GM19452 (cell line): ENCODE measurements around the gene LCE1A.

Experiments used
- ATAC-seq: cut with Tn5 transposase; IDR thresholded peaks from one replicate; pipeline ENCODE4 v1.9.1; 2021; ENCODE audit not compliant: unreplicated experiment

LCE1A gene, protein sequence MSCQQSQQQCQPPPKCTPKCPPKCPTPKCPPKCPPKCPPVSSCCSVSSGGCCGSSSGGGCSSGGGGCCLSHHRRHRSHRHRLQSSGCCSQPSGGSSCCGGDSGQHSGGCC

DNA sequence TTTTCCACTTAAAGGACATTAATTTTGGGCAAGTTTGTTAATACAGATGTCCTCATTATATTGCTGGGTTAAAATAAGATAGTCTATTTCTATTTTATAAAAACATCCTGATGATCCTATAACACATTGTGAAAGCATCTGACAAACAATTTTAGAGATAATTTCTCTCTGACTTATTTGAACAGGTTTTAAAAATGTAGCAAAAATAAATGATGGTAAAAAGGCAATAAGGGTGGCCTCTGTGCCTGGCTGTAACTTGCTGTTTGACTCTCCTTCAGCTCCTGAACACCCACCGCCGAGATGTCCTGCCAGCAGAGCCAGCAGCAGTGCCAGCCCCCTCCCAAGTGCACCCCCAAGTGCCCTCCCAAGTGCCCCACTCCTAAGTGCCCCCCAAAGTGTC is at the start of gene LCE1A:
LCE1A (plus strand) TSS at position 301 of the 400 bp plus-strand sequence; CDS start at position 301, 0 bp downstream.
- ATAC-seq: no peak

DNA sequence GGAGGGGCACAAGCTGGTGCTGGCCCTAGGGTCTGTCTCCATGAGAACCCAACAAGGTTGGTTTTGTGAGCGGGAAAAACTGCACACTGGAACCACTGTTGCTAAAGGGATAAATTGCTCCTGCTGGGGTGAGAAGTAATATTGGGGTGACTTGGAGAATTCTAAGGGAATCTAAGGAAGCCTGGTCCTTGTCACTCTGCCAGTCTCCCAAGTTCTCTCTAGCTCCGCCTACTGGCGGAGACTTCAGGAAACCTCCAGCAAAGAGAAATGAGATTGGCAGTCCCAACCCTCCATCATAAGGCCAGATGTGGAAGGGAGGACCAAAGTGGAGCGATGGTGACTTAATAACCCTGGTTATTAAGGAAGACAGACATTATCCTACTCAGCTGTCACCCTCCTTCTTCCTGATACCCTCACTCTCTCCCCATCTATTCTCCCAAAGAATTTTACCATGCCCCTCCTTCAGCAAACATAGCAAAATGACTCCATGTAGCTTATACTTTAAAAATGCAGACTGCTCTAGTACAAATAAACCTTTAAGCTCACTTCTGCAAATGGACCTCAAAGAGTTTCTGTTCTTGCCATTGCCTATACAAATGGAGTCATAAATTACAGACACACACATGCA is 49.6 kb upstream of the LCE1A start:
- no peak for ATAC-seq

DNA sequence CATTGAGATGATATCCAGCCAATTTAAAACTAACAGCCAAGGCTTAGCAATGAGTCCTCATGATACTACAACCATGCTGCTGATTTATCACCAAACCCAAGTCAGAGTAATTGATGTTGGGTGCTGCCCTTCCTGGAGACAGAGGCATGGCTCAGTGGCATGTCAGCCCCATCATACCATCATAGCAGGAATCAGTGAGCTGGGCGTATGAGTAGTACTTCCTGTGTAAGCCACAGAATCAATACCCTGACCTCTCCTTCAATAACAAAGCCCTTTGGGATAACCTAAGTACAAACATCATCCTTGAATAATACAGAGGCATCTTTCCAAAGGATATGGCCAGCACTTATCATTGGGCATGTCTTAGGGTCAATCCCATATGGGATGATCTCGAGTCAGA is 44.2 kb upstream of the LCE1A start:
- no peak for ATAC-seq

DNA sequence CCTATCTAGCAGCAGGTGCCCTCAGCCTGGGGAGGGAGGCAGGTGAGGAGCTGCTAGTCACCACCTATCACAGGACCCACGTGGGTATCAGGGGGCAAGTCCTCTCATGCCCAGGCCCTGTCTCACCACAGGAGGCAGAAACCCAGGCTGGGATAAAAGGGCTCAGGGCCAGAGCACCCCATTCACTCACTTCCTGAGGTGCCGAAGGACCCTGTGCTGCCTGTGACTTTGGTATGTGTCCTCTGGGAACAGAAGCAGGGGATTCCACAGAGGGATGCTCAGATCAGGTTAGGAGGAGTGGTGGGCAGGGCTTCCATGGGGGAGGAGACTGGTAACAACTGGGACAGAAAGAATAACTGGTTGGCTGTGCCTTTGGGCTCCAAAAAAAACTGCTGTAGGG is 41.2 kb upstream of the LCE1A start, which contains the start of gene LCE1E:
LCE1E (plus strand) TSS at position 181 of the 400 bp plus-strand sequence. CDS start 1,043 bp downstream, outside the sequence.
- ATAC-seq: no peak

DNA sequence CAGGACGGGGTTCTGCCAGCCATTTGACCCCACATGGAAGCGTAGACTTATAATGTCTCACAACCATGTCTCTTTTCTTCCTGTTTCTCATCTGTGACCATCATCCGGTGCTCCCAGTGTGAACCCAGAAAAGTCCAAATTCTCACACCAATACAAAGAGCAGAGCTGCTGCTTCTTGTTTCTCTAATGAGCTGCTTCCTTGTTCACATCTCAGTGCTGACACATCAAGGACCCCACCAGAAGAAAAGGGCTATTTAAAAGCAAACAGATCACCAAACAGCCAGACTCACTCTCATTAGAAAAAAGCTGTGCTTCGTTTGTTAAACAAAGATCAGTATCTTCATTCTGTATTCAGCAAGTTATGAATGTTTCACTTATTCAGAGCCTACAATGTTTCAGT is 31.6 kb upstream of the LCE1A start:
- no peak for ATAC-seq

DNA sequence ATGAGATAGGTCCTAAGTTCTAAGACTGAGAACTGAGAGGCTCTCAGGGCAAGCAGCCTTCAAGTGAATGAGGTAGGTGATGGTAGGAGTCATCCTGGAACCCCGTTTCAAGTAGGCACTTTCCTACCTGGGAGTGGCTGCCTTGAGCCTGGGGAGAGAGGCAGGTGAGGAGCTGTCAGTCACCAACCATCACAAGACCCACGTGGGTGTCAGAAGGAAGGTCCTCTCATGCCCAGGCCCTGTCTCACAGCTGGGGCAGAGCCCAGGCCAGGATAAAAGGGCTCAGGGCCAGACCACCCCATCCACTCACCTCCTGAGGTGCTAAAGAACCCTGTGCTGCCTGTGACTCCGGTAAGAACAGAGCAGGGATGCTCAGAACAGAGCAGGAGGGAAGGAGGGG is 30.9 kb upstream of the LCE1A start, which contains the start of gene LCE1D:
LCE1D (plus strand) TSS at position 301 of the 400 bp plus-strand sequence. CDS start 1,074 bp downstream, outside the sequence.
- no peak for ATAC-seq

DNA sequence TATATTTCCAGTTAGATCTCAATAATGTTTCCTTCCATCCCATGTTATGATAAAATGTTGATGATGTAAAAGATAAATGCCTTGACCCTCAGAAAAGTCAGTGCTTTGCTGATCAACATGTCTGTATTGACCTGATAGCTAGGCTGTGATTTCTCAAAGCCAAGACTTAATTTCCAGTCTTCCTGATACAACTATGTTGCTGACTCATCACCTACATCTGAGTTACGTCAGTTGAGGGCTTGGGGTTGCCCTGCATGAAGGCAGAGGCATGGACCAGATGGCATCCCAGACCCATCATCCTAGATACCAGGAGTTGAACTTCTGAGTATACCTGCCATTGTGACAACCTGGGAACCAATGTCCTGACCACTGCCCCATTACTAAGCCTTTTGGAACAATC is 25.9 kb upstream of the LCE1A start:
- ATAC-seq: no peak

DNA sequence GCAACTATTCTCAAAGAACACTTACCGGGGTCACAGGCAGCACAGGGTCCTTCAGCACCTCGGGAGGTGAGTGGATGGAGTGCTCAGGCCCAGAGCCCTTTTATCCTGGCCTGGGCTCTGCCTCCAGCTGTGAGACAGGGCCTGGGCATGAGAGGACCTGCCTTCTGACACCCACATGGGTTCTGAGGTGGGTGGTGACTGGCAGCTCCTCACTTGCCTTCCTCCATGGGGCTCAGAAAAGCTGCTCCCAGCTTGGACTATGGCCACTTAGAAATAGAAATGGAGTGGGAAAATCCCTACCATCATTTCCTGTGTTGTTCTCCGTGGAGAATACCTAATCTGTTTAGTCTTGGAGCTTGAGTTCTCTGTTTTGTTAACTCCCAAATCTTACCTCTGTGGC is 20.7 kb upstream of the LCE1A start, which contains the start of gene LCE1C:
LCE1C (minus strand) TSS at position 76 of the 400 bp plus-strand sequence. CDS start 1,173 bp downstream, outside the sequence.
- no peak for ATAC-seq

DNA sequence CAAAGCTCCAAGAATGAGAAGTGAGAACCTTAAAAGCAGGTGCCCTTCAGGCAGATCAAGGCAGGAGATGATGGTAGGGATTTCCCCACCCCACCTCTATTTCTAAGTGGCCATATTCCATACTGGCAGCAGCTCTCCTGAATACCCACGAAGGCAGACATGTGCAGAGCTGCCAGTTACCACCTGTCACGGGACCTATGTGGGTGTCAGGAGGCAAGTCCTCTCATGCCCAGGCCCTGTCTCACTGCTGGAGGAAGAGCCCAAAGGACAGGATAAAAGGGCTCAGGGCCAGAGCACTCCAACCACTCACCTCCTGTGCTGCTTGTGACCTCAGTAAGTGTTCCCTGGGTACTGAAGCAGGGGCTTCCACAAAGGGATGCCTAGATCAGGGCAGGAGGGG is 16.2 kb upstream of the LCE1A start:
- ATAC-seq: no peak

DNA sequence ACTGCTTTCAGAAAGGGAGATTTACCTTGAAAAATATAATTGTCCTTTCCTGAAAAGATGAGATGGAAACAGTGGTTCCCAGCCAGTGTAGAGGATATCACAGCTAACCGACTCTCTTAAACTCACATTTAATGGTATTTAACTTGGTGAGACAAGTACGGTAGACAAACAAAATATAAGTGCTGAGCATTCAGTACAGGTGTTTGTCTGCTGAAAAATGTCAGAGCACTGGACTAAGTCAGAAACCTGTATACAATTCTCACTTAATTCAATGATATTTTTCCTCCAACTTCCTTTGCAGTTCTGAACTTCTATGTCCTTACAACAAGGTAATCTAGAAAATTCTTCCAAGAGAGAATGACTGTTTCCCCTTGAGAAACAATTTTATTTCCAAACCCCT is 15.6 kb upstream of the LCE1A start, which contains the start of gene LCE1B:
LCE1B (plus strand) TSS at position 301 of the 400 bp plus-strand sequence. CDS start 476 bp downstream, outside the sequence.
- ATAC-seq: no peak

DNA sequence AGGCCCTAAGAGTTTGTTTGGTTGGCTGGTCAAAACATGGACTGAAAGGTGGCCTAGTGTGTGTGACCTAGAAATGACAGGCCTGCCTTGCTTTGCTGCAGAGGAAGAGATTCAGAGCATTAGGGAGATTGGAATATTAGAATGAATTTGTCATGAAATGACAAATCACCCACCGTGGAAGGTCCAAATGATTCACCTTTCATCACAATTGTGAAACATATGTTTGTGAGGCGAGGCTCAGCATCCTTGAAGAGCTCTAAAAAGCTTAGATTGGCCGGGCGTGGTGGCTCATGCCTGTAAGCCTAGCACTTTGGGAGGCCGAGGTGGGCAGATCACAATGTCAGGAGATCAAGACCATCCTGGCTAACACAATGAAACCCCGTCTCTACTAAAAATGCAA is 10.0 kb upstream of the LCE1A start:
- no peak for ATAC-seq

DNA sequence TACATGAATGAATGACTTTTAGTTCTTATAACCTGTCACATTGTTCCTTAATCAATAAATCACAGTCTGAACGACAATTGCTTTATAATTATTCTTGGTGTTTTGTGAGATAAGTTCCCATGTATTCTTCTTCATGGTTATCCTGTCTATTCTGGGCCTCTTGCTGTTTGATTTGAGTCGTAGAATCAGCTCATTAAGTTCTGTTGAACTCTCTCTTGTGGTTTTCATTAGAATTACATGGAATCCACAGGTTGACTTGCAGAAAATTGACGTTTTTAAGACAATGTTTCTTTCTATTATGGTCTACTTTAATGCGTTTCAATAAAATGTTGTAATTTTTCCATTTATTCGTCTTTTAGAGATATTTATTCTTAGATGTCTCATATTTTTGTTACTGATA is 4.0 kb upstream of the LCE1A start:
- ATAC-seq: no peak

DNA sequence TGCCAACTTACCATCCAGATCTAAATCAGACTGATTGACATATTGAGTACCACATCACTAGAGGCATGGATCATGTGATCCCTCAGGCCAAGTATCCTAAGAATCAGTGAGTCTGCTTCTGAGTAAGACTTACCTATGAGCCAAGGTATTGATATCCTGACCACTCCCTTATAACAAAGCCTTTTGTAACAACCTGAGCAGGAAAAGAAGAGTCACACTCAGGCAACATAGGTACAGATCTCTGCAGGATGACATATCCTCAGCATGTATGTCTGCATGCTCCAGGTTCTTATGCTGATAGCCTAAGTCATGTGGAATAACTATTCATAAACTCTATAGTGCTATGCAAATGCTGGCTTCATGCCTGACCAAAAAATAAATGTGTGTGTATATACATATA is 2.3 kb upstream of the LCE1A start:
- ATAC-seq: no peak

DNA sequence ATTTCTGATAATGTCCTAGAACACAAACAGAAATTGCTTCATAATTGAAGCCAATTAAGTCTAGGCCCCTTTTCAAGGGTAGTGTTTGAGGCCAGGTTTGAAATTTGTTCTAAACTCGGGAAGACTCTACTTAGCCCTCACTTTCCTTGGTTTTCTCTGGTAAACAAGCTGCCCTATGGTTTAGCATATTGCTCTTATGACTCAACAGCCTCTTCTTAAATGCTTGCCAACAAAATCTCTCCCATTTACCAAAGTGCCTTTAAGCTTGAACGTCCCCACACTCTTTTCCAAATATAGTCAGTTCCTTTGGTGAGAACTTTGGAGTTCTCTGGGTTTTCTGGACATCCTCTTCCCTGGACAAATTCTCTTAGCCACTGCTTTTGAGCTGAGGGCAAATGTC is 9.6 kb downstream of the LCE1A start:
- ATAC-seq: no peak

DNA sequence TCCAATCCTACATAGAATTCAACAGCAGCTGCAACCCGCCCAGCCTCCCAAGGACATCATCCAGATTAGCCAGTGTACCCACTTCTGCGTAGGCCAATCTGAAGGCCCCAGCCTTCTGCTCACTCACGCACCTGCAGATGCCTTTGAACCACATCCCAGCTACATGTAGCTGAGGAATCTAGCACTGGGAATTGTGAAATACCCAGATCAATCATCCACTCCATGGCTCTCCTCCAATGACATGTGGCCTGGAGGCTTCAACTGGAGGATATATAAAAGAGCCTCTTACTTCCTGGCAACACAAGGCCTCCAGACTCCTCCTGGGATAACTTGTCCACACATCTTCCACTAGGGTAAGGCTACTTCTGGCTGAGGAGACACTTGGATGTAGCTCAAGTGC is 15.3 kb downstream of the LCE1A start, which contains the start of gene LCE6A:
LCE6A (plus strand) TSS at position 301 of the 400 bp plus-strand sequence. CDS start 665 bp downstream, outside the sequence.
- ATAC-seq: no peak

DNA sequence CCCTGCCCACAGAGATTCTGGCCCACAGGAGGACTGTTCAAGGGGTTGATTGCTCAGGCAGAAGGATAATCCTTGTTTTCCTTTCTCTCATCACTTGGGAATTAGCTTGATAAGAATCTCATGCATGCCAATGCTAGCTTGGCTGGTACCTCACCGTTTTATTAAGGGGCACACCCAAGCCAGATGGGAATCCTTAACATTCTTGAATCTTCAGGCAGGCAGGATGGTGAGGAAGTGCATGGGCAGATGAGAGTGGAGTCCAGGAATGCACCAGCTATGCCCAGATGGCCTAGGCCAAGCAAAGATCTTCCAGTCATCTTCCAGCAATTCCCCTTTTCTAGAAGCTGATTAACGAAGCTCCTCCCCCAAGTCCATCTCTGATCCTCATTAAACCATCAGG is 28.4 kb downstream of the LCE1A start:
- ATAC-seq: no peak

DNA sequence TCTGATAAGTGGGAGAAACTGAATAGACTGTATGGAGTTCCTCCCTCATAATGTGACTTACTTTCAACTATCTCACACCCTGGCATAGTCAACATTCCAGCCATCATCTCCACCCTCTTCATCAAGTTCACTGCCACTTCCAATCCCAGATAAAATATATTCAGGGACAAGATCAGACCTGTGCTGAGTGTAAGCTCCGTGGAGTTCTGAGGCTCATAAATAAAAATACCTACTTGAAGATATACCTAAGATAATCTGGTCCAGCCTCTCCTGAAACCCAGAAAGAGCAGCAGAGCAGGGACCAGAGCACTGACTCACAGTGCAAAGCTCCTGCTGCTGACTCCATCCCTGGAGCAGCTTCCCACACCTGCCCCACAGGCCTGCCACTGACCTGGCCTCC is 30.8 kb downstream of the LCE1A start:
- ATAC-seq: no peak

DNA sequence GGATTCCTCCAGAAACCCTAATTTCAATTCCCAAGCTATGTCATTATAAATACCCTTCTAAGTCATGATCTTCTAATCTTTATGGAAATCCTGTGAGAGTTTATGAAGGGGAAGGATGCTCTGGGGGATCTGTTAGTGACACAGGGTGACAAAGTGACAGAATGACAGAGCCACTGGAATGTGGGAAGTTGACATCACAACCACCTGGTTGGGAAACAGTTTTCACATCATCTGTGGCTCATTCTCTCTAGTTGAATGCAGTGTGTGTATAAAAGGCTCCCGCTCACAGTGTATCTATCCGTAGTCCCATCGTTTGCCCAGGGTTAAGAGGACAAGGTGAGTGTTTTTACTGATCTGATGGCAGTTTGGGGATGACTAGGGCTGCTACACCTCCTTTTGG is 32.4 kb downstream of the LCE1A start, which contains the start of gene LCE7A:
LCE7A (plus strand) TSS at position 301 of the 400 bp plus-strand sequence. CDS start 702 bp downstream, outside the sequence.
- ATAC-seq: no peak

DNA sequence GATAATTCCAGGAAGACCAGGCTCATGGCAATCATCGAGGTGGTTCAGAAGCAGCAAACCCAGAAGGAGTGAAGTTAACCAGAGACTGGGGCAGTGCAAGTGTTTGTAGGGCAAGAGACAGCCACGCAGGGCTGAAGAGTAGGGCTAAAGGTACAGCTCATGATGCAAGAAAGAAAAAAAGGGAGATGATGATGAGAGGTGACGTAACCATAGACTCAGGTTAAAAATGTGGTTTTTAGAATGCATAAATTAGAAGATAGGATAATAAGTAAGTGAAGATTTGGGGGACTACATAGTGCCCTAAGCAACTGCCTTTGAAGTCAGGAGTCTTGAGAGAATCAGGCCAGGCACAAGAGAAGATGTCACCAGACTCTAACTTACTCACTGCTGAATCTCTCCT is 32.9 kb downstream of the LCE1A start:
- no peak for ATAC-seq

DNA sequence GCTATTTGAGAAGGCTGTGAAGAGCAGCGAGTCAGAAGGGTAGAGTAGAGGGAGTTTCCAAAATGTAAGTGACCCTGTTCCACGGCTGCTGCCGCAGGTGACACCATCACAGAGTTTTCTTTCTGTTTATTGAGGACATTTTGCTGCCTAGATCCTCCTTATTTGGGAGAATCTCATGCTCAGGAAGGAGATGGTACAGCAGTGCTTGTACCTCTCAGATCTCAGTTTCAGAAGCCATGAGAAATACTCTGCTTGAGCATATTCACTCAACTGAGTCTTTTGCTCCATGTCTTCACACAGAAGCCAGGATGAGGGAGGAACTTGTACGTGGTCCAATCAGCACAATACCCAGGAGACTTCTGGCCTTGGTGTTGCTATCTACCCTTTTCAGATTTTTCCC is 34.1 kb downstream of the LCE1A start:
- ATAC-seq: no peak

DNA sequence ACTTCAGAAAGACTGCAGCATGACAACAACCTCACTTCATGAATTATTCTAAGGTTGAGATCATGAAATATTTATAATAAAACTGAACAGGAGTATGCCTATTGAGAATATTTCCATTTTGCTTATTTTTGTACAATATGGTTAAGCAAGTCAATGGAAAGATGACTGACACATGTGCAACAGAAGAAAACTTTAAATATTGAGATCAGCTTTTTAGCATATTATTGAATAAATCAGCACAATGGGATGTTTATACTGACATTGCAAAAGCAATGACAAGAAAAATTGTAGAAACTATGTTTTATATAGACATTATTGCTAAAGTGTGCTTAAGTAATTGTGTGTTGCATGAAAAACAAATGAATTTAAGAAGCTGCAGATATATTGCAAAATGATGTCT is 37.2 kb downstream of the LCE1A start:
- no peak for ATAC-seq

DNA sequence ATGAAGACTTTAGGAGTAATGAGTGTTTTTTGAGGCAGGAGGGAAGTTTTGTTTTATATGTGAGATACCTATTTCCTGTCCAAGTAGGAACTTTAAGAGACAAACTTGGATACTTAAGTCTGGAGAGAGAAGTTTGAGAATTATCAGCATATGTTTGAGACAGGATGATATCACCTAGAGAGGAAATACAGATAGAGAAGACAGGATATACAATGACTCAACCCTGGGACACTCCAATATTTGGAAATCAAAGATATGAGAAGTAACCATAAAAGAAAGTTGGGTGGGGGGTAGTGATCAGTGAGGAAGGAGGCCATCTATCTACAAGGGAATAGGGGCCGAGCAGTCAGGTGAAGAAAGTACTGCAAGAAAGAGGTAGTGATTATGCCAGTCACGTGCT is 39.0 kb downstream of the LCE1A start:
- ATAC-seq: no peak
